EL (cell line): ENCODE data around the gene PRKCQ.

Experiments
- DNase-seq: peaks from one replicate; pipeline ENCODE4 v3.0.0-alpha.2; 2016

Gene PRKCQ

DNA sequence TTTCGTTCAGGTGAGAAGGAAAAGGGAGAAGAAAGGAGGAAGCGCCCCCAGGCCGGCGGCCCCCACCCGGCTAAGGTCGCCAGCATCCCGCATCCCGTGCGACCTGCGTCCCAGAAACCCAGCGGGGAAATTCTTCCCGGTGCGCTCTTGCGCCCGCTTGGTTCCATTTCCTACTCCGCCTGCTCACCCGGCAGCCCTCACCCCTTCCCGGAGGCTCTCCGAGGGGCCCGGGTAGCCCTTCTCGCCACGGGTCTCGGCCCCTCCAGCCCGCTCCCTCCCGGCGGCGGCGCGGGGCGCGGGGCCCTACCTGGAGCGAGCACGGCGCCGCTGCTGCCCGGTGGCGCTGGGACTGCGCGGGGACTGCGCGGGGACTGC lies at the start of gene PRKCQ:
Gene PRKCQ, minus strand, starts transcription at position 373 of the 375 bp plus-strand sequence. CDS start 65,141 bp downstream, outside the sequence.
- peak; percentile 49 for DNase-seq

- DNase-seq, result no peak
Observed at GRCh38 chr10:6625428-6625827, 45.4 kb upstream of the PRKCQ start.

DNA sequence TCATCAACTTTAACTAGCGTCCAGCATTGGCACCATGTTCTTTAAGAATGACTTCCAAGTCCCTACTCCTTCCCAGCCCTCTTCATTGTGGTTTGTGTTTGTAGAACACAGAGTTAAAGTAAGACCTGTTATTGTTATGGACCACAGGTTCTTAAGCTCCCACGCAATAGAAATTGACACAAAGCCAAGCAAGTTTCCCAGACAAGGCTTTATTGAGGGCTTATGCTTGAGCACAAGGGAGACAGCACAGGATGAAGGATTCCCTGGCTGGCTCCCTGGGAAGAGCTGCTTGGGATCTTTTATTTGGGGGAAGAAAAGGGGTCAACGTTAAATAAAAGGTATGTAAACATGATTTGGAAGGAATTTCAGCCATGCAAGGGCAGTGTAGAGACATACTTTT lies 44.3 kb upstream of the PRKCQ start:
- DNase-seq, result no peak

DNA sequence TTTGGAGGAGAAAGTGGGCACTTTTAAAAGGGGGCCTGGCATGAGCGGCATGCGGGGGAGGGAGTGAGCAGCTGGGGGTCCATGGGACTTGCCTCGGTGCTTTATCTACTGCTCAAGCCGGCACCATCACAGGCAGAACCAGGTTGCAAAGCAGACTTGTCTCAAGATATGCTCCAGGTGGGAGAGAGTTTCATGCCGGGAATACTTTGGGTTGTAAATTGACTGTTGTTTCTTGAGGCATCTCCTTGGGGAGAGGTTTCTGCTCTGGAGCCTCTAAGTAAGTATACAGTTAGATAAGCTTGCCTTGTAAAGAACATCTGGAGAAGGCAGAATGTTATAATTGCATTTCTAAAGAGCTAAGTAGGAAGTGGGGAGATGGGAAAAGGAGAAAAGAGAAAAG lies 42.8 kb upstream of the PRKCQ start:
- DNase-seq, result no peak

DNA sequence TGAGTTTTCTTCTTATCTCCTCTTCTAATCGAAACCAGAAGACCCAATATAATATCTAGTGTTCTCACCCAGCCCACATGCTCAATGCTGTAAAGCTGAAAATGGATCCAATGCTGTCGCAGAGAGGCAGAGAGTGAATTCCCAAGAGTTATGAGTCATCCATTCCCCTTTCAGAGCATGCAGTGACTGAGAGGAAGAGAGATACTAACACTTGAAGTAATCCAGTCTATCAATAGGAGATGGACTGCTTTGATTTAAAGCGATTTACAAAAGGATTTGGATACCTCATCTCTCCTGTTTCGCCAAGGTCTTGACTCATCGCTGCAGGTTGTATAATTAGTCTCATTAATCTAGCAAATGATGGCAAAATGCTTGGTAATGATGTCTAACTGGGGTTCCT lies 41.5 kb upstream of the PRKCQ start:
- DNase-seq, result peak; percentile 5

- DNase-seq, result no peak
Observed at GRCh38 chr10:6619660-6620059, 39.6 kb upstream of the PRKCQ start.

DNA sequence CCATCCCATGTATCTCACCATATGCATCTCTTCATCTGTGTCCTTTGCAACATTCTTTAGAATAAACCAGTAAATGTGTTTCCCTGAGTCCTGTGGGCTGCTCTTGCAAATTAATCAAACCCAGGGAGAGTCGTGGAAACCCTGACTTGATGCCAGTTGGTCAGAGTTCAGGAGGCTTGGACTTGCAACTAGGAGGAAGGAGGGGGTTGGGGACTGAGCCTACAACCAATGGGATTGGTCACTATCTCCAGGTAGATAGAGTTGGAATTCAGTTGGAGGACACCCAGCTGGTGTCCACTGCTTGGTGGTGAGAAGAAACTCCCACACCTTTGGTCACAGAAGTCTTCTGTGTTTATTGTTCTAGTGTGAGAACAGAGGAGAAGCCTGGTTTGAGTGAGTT lies 38.3 kb upstream of the PRKCQ start:
- DNase-seq, result no peak

DNA sequence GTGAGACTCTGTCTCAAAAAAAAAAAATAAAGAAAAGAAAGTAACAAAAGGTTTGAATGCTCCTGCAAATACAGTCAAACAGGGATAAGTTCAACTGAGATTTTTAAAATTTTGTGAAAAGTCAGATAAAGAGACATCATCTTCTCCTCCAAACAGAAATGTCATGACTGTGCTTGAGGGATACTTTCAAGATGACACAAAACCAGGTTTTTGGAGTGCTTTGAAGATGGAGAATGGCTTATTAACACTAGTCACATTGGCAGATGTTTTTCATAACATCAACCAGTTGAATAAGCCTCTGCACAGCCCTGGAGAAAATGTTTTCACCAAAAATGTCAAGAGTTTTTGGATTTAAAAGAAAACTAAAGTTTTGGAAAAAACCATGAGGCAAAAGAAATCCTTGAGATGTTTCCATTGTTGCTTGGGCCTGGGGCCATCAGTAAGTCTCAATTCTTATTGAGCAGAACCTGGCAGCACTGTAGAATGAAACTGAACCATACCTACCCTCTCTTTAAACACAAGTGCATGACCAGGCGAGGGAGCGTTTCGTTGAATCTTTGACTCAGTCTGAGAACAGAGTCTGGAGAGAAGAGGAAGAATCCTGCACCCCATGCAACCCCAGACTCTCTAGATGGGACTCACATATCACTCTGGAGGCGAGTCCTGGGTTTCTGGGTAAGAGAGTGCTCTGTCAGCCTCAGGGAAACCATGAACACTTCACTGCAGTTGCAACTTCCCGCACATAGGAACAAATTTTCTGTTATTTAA lies 37.4 kb upstream of the PRKCQ start:
- no peak for DNase-seq

GRCh38 chr10:6615971-6616370 lies 35.9 kb upstream of the PRKCQ start:
- no peak for DNase-seq

- no peak for DNase-seq
Observed at GRCh38 chr10:6612371-6612770, 32.3 kb upstream of the PRKCQ start.

- DNase-seq, result no peak
Observed at GRCh38 chr10:6610647-6611046, 30.6 kb upstream of the PRKCQ start.

- no peak for DNase-seq
Observed at GRCh38 chr10:6609625-6610024, 29.5 kb upstream of the PRKCQ start.

- DNase-seq, result no peak
Observed at GRCh38 chr10:6607778-6608177, 27.7 kb upstream of the PRKCQ start.

DNA sequence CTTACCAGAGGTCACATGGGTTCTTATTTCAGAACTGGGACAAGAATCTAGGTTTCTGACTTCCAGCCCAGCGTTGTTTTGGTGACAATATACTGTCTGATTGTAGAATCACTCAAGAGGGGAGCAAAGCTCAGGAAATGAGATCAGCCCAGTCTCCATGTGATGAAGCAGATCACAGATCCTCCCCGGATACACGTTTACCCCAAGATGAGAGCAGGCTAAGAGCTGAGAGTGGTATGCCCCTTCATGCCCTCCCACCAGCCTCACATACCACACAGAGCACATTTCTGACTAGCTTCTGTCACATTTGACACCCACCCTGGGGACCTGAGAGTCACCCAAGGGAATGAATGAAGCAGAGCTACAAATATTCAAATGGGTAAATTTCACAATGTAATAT lies 27.1 kb upstream of the PRKCQ start:
- no peak for DNase-seq

- DNase-seq, result no peak
Observed at GRCh38 chr10:6603142-6604125, 23.4 kb upstream of the PRKCQ start.

DNA sequence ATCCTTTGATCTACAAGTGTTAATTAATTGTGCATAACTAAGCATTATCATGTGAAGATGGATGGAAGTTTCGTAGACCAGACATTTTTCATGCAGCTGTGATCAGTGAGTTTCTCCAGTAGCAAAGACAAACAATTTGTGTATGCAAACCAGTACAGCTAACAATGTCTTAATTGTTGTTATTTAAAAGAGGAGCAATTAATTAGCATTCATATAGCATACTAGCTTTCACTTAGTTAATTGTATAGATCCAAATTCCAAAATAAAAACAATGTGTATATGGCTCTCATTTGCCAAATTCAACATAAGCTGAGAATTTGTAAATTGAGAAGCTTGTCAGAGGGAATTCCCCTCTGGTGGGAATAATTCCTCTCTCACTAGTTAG lies 22.6 kb upstream of the PRKCQ start:
- no peak for DNase-seq

DNA sequence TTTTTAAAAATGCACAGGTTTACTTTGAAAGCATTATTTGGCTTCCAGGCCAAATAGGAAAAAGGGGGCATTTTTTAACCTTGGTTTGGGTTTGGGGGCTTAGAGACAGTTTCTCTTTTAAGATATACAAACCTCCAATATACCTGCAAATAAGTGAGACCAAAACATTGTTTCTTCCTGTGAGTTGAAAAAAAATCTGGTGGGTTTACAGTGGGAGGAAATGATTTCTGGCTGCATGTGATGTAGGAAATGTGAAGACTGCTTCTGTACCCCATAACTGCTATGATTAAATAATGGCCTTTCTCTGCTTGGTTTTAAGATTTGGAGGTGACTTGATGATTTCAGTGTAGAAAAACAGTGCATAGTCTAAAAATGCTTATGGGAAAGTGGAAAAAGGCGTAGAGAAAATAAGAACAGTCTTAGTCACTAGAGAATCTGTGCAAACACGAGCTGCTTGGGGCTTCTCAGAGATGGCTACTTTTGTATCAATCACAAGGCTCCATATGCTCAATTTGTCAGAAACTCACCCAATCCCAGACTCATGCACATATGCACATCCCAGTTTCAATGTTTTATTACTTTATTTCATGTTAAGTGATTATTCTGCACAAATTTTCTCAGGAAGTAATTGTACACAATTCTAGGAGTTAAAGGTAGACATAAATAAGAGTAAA lies 22.1 kb upstream of the PRKCQ start:
- DNase-seq, result no peak

GRCh38 chr10:6601246-6601805 lies 21.2 kb upstream of the PRKCQ start:
- DNase-seq, result no peak

DNA sequence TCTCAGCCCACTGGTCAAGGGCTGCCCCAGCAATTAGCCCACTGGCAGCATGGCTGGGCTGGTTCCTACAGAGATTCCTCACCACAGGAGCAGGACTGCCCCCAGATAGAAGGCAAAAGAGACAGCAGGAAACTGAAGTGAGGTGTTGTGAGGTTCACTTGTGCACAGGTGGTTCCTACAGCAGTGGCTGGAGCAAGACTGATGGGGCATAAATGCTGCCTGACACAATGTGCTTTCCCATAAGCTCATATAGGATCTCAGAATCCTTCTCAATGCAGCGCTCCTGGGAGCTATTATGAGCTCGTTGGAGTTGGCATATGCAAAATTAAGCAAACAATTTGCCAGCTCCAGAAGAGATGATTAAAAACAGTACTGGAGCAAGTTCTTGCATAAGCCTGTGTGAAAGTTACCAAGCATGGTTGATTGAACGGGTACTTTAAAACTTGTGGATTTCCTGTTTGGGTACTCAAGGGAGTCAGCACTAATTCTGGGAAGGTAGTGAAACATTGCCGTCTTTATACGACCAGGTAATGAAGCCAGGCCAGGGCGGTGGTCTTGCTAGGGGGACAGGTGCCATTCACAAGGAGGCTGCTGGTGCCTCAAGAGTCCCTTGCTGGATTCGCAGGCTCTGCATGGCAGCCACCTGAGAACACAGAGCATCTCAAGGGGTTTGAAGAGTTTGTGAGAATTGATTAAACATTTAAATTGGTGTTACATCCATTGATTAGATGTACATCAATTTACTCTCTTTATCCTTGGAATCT lies 20.3 kb upstream of the PRKCQ start:
- no peak for DNase-seq

DNA sequence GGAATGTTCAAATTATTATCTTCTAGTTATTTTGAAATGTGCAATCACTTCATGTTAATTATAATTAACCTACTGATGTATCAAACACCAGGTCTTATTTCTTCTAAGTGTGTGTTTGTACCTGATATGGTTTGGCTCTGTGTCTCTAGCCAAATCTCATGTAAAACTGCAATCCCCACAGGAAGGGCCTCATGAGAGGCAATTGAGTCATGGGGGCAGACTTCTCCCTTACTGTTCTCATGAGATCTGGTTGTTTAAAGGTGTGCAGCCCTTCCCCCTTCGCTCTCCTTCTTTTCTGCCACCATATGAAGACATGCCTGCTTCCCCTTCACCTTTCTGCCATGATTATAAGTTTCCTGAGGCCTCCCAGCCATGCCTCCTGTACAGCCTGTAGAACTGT lies 18.6 kb upstream of the PRKCQ start:
- no peak for DNase-seq

DNA sequence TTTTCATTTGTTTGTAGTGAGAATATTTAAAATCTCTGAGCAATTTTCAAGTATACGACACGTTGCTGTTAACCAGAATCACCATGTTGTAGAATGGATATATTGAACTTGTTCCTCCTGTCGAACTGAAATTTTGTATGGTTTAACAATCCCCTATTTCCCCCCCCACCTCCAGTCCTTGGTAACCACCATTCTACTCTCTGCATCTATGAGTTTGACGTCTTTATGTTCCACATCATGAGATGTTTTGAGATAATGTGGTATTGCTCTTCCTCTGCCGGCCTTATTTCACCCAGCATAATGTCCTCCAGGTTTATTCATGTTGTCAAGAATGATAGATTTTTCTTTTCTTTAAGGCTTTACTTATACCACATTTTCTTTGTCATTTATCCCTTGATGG lies 17.4 kb upstream of the PRKCQ start:
- no peak for DNase-seq

DNA sequence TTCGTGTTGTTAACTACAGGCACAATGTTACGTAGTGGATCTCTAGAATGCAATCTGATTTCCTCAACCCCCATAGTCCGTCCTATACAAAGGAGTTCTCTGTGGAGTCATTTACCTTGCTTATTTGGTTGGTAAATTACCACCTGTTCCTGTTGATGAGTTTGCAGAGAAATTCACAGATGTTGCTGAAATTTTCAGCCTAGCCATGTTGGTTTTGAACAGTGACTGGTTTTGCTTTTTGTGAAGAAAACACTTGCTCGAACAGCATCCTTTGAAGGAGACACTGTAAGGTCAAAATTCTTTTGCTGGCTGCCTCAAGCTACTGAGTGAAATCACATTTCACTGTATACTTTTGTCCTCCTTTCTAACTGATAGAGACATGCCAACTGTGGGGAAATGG lies 15.4 kb upstream of the PRKCQ start:
- no peak for DNase-seq
